ENCODE data around the gene ALOX5AP. TPM values are rescaled to one million over a fixed set of nuclear protein-coding genes. Genes with fewer than 3 reads are reported as not detected.

The ALOX5AP gene
- total RNA-seq, 2 experiments from 2014 or later: 184 to 220 TPM

GRCh38 chr13:30789166-30789862 is 54.0 kb downstream of the ALOX5AP start:
- Mint-ChIP-seq H3K27ac (no peak overlapping the region), H3K9me3 (ENCODE audit: low read depth) (no peaks in the 10 kb centered on the region), H3K4me1 (peaks cover 4% of the 10 kb centered on the region), H3K27me3 (no peaks in the 10 kb centered on the region), H3K4me3 (no peak overlapping the region), H3K36me3 (peaks cover 20% of the 10 kb centered on the region)
- ATAC-seq: no peak
- CTCF ChIA-PET: interaction anchor here (0.9 to 2.0 kb wide), 5 partner anchors 11 to 69 kb away, joined by 3 to 5 read pairs (median 3); no protein-coding TSS in a partner anchor
- DNase-seq: no peak

- Mint-ChIP-seq H3K4me3 (no peak overlapping the region), H3K4me1 (peaks cover 17% of the 10 kb centered on the region), H3K9me3 (ENCODE audit: low read depth) (no peaks in the 10 kb centered on the region), H3K27me3 (no peaks in the 10 kb centered on the region), H3K36me3 (peaks cover 23% of the 10 kb centered on the region), H3K27ac (no peak overlapping the region)
- DNase-seq: no peak
- ATAC-seq: no peak
- CTCF ChIA-PET: interaction anchor here (0.9 to 1.7 kb wide), 2 partner anchors 57 to 118 kb away, joined by 3 to 4 read pairs; no protein-coding TSS in a partner anchor
Measured at GRCh38 chr13:30790592-30790991, 55.2 kb downstream of the ALOX5AP start.

GRCh38 chr13:30791354-30792001 is 56.1 kb downstream of the ALOX5AP start:
- H3K4me3 Mint-ChIP-seq: no peak overlapping the region
- peaks cover 23% of the 10 kb centered on the region for H3K36me3 Mint-ChIP-seq
- no peaks in the 10 kb centered on the region for H3K27me3 Mint-ChIP-seq
- no peaks in the 10 kb centered on the region for H3K9me3 Mint-ChIP-seq (ENCODE audit: low read depth)
- no peak overlapping the region for H3K27ac Mint-ChIP-seq
- H3K4me1 Mint-ChIP-seq: peaks cover 26% of the 10 kb centered on the region
- no peak for DNase-seq
- no peak for ATAC-seq
- CTCF ChIA-PET: interaction anchor here (1.7 to 2.9 kb wide), 2 partner anchors 11 to 119 kb away, joined by 4 to 10 read pairs; no protein-coding TSS in a partner anchor

GRCh38 chr13:30792285-30793000 is 57.1 kb downstream of the ALOX5AP start:
- Mint-ChIP-seq H3K4me1 (peaks cover 32% of the 10 kb centered on the region), H3K36me3 (peaks cover 19% of the 10 kb centered on the region), H3K9me3 (ENCODE audit: low read depth) (no peaks in the 10 kb centered on the region), H3K27me3 (no peaks in the 10 kb centered on the region), H3K4me3 (no peak overlapping the region), H3K27ac (no peak overlapping the region)
- no peak for ATAC-seq
- CTCF ChIA-PET: interaction anchor here (2.9 kb wide), 1 partner anchor 10 kb away, joined by 10 read pairs; no protein-coding TSS in a partner anchor
- no peak for DNase-seq

GRCh38 chr13:30796132-30796572 is 60.8 kb downstream of the ALOX5AP start:
- H3K36me3 Mint-ChIP-seq: peaks cover 11% of the 10 kb centered on the region
- peak overlapping the region; percentile 8 for H3K4me3 Mint-ChIP-seq
- no peaks in the 10 kb centered on the region for H3K27me3 Mint-ChIP-seq
- peak; percentile 84 for ATAC-seq
- no peak for DNase-seq
- H3K9me3 Mint-ChIP-seq (ENCODE audit: low read depth): no peaks in the 10 kb centered on the region
- H3K27ac Mint-ChIP-seq: peak overlapping the region; percentile 80
- H3K4me1 Mint-ChIP-seq: peaks cover 33% of the 10 kb centered on the region
- CTCF ChIA-PET: interaction anchor here (0.7 to 2.2 kb wide), 6 partner anchors 24 to 631 kb away, joined by 3 to 11 read pairs (median 3); no protein-coding TSS in a partner anchor

- peaks cover 33% of the 10 kb centered on the region for H3K4me1 Mint-ChIP-seq
- ATAC-seq: no peak
- peak overlapping the region; percentile 80 for H3K27ac Mint-ChIP-seq
- no peak for DNase-seq
- H3K27me3 Mint-ChIP-seq: no peaks in the 10 kb centered on the region
- H3K36me3 Mint-ChIP-seq: peaks cover 10% of the 10 kb centered on the region
- no peaks in the 10 kb centered on the region for H3K9me3 Mint-ChIP-seq (ENCODE audit: low read depth)
- H3K4me3 Mint-ChIP-seq: no peak overlapping the region
- CTCF ChIA-PET: interaction anchor here (0.7 to 2.2 kb wide), 6 partner anchors 25 to 632 kb away, joined by 3 to 11 read pairs (median 3); no protein-coding TSS in a partner anchor
Measured at GRCh38 chr13:30796631-30797601, 61.6 kb downstream of the ALOX5AP start.

- Mint-ChIP-seq H3K4me1 (peaks cover 39% of the 10 kb centered on the region), H3K36me3 (peaks cover 10% of the 10 kb centered on the region), H3K27me3 (no peaks in the 10 kb centered on the region), H3K9me3 (ENCODE audit: low read depth) (no peaks in the 10 kb centered on the region), H3K27ac (no peak overlapping the region), H3K4me3 (no peak overlapping the region)
- ATAC-seq (no peak), DNase-seq (no peak)
- CTCF ChIA-PET: interaction anchor here (1.2 kb wide), 1 partner anchor 45 kb away, joined by 3 read pairs; no protein-coding TSS in a partner anchor
Measured at GRCh38 chr13:30797847-30798535, 62.6 kb downstream of the ALOX5AP start.

GRCh38 chr13:30798776-30799355 is 63.5 kb downstream of the ALOX5AP start:
- Mint-ChIP-seq H3K9me3 (ENCODE audit: low read depth) (no peaks in the 10 kb centered on the region), H3K27me3 (no peaks in the 10 kb centered on the region), H3K4me1 (peaks cover 47% of the 10 kb centered on the region), H3K4me3 (no peak overlapping the region), H3K27ac (no peak overlapping the region), H3K36me3 (peaks cover 6% of the 10 kb centered on the region)
- CTCF ChIA-PET: interaction anchor here (0.9 to 1.2 kb wide), 2 partner anchors 46 to 48 kb away, joined by 3 read pairs; no protein-coding TSS in a partner anchor
- ATAC-seq (no peak), DNase-seq (no peak)

- DNase-seq (no peak), ATAC-seq (no peak)
- CTCF ChIA-PET: interaction anchor here (0.9 kb wide), 1 partner anchor 49 kb away, joined by 3 read pairs; no protein-coding TSS in a partner anchor
- Mint-ChIP-seq H3K27ac (no peak overlapping the region), H3K9me3 (ENCODE audit: low read depth) (no peaks in the 10 kb centered on the region), H3K27me3 (no peaks in the 10 kb centered on the region), H3K4me3 (no peak overlapping the region), H3K36me3 (peaks cover 4% of the 10 kb centered on the region), H3K4me1 (peaks cover 46% of the 10 kb centered on the region)
Measured at GRCh38 chr13:30799356-30799824, 64.0 kb downstream of the ALOX5AP start.

GRCh38 chr13:30800107-30800506 is 64.8 kb downstream of the ALOX5AP start:
- peaks cover 39% of the 10 kb centered on the region for H3K4me1 Mint-ChIP-seq
- H3K27ac Mint-ChIP-seq: no peak overlapping the region
- no peaks in the 10 kb centered on the region for H3K27me3 Mint-ChIP-seq
- CTCF ChIA-PET: no interaction called here
- H3K9me3 Mint-ChIP-seq (ENCODE audit: low read depth): no peaks in the 10 kb centered on the region
- H3K36me3 Mint-ChIP-seq: peaks cover 3% of the 10 kb centered on the region
- no peak overlapping the region for H3K4me3 Mint-ChIP-seq
- no peak for DNase-seq
- no peak for ATAC-seq

GRCh38 chr13:30802501-30802900 is 67.2 kb downstream of the ALOX5AP start:
- peaks cover 24% of the 10 kb centered on the region for H3K4me1 Mint-ChIP-seq
- H3K27ac Mint-ChIP-seq: no peak overlapping the region
- CTCF ChIA-PET: interaction anchor here (0.7 to 2.7 kb wide), 13 partner anchors 10 to 440 kb away, joined by 3 to 11 read pairs (median 5); no protein-coding TSS in a partner anchor
- peaks cover 2% of the 10 kb centered on the region for H3K36me3 Mint-ChIP-seq
- peak; percentile 21 for ATAC-seq
- H3K9me3 Mint-ChIP-seq (ENCODE audit: low read depth): no peaks in the 10 kb centered on the region
- H3K4me3 Mint-ChIP-seq: no peak overlapping the region
- DNase-seq: no peak
- H3K27me3 Mint-ChIP-seq: no peaks in the 10 kb centered on the region

Data from activated CD8-positive, alpha-beta memory T cell treated with anti-CD3 and anti-CD28 coated beads, Interleukin-2, amount 10 ng/mL, durations not matched to agents 7 days and 5 days (primary cell).